ENCODE data around the gene EXOC1L. TPM values are rescaled to one million over a fixed set of nuclear protein-coding genes. Genes with fewer than 3 reads are reported as not detected.

The EXOC1L gene
- total and polyA plus RNA-seq, 9 of the 15 experiments (the other 6 are each of a cell fraction or from before 2014, with no cell fraction given): 0.38 to 3.9 (median 1.0) TPM; not detected in 1

GRCh38 chr4:55853484-55854046, 34.0 kb downstream of the EXOC1L start, which contains the start of gene EXOC1 (continued):
- TF ChIP-seq MBD1 (CRISPR knock-in tag; IDR thresholded peaks at IDR 0.05) (no peak), SAP30 (IDR thresholded peaks at IDR 0.05; ENCODE audit: borderline replicate concordance, insufficient read depth, low read depth, low read length, poor library complexity, severe bottlenecking) (peak; percentile 91), SIN3A (IDR thresholded peaks at IDR 0.05; ENCODE audit: borderline replicate concordance in 2 of 2, control insufficient read depth in 1 of 2, low read depth in 2 of 2, low read length in 2 of 2) (peak; percentile 69 to 73; a peak in 2 of 4 replicates), HMG20B (CRISPR knock-in tag; IDR thresholded peaks at IDR 0.05) (no peak), THAP12 (CRISPR knock-in tag; IDR thresholded peaks at IDR 0.05) (no peak), PCBP1 (IDR thresholded peaks at IDR 0.05; ENCODE audit: low read depth, low read length, poor library complexity, severe bottlenecking) (peak; percentile 63), POLR2H (tag; IDR thresholded peaks at IDR 0.05; ENCODE audit: low read depth) (peak; percentile 38; the same call in 1 of the 2 replicates), TFE3 (CRISPR knock-in tag; IDR thresholded peaks at IDR 0.05) (peak; percentile 94), SREBF1 (IDR thresholded peaks at IDR 0.05; ENCODE audit: borderline replicate concordance, low read depth, low read length) (peak; percentile 47; the same call in 1 of the 2 replicates), ZNF143 (CRISPR knock-in tag; IDR thresholded peaks at IDR 0.05) (no peak), REST (IDR thresholded peaks at IDR 0.05; ENCODE audit: borderline replicate concordance) (peak; percentile 82), REST (CRISPR knock-in tag; IDR thresholded peaks at IDR 0.05; ENCODE audit: low read depth) (peak; percentile 78; the same call in 1 of the 2 replicates)
